BLaER1 treated with 17β-estradiol and CSF1 and Interleukin-3, amounts not matched to agents 10 nM and 100 nM (cell line): ENCODE data around the gene FGFRL1.

Experiments used
- H3K27ac ChIP-seq, 11 experiments: shearing (Covaris generic); formaldehyde crosslinking; 2 replicates each; pipeline ENCODE4 v1.8.1; 2022
- H3K27me3 ChIP-seq, 11 experiments: shearing (Covaris generic); formaldehyde crosslinking; 2 replicates each; pipeline ENCODE4 v1.8.1; 2022
- H3K36me3 ChIP-seq, 11 experiments: shearing (Covaris generic); formaldehyde crosslinking; 2 replicates each; pipeline ENCODE4 v1.8.1; 2022
- H3K4me1 ChIP-seq, 10 experiments: shearing (Covaris generic); formaldehyde crosslinking; 2 replicates each; pipeline ENCODE4 v1.8.1; 2022
- H3K4me2 ChIP-seq, 11 experiments: shearing (Covaris generic); formaldehyde crosslinking; 2 replicates each; pipeline ENCODE4 v1.8.1; 2022
- H3K4me3 ChIP-seq, 10 experiments: shearing (Covaris generic); formaldehyde crosslinking; 2 replicates each; pipeline ENCODE4 v1.8.1; 2022
- H3K9ac ChIP-seq, 11 experiments: shearing (Covaris generic); formaldehyde crosslinking; 2 replicates each; pipeline ENCODE4 v1.8.1; 2022
- H3K9me3 ChIP-seq, 11 experiments: shearing (Covaris generic); formaldehyde crosslinking; replicated peaks in 1 of 11; 2 replicates each; pipeline ENCODE4 v1.8.1; 2022
- H4K20me1 ChIP-seq, 11 experiments: shearing (Covaris generic); formaldehyde crosslinking; 2 replicates each; pipeline ENCODE4 v1.8.1; 2022
- Cebpa-rat ChIP-seq, 11 experiments: shearing (Covaris generic); IDR thresholded peaks; 2 replicates each; pipeline ENCODE4 v1.8.1; 2022

The FGFRL1 gene

DNA sequence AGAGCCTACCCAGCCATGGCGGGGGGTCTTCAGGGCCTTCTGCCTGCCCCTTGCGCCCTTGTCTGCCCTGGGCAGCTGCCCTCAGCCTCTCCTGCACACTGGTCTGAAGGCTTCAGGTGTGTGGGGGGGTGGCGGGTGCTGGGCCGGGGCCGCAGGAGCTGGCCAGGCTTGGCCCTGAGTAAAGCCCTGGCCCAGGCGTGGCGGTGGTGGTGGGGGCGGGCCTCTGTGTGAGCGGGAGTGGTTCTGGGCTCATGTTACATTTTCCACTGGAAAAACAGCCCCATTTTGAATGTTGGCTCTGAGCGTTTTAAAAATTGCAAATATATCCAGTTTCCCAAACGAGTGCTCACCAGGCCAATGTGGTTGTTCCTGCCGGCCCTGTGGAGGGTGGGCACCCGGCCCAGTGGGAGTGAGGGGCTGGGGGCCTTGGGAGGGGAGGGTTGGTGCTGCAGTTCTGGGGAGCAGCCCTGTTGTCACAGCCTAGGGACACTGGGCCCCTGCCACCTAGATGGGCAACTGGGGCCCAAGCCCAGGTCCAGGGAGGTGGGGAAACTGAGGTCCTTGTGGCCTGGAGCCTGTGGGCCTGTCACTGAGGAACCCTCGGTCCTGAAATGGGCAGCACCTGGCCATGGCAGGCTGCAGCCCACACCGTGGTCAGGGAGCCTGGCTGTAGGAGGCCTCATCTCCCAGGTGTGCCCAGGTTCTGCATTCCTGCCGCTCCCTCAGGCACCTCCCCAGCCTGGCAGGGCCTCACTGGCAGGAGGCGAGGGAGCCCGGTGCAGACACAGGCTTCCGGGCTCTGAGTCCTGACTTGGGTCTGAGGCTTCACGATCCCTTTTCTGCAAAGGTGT lies 28.3 kb downstream of the FGFRL1 start:
- no peaks in the 10 kb centered on the region for H3K9me3 ChIP-seq
- TF ChIP-seq Cebpa-rat (IDR thresholded peaks at IDR 0.05), result no peak
- no peak overlapping the region for H3K9ac ChIP-seq
- H3K4me1 ChIP-seq, result peaks cover 11 to 35% (median 28%) of the 10 kb centered on the region in 10 experiments
- H3K36me3 ChIP-seq, result no peaks in the 10 kb centered on the region
- H3K4me2 ChIP-seq, result no peak overlapping the region
- H3K27me3 ChIP-seq, result peaks cover 25 to 40% (median 36%) of the 10 kb centered on the region in 11 experiments
- no peak overlapping the region for H3K27ac ChIP-seq
- no peak overlapping the region for H3K4me3 ChIP-seq
- peaks cover 0 to 14% (median 0%) of the 10 kb centered on the region in 11 experiments; a peak in 6 of 22 replicates for H4K20me1 ChIP-seq

DNA sequence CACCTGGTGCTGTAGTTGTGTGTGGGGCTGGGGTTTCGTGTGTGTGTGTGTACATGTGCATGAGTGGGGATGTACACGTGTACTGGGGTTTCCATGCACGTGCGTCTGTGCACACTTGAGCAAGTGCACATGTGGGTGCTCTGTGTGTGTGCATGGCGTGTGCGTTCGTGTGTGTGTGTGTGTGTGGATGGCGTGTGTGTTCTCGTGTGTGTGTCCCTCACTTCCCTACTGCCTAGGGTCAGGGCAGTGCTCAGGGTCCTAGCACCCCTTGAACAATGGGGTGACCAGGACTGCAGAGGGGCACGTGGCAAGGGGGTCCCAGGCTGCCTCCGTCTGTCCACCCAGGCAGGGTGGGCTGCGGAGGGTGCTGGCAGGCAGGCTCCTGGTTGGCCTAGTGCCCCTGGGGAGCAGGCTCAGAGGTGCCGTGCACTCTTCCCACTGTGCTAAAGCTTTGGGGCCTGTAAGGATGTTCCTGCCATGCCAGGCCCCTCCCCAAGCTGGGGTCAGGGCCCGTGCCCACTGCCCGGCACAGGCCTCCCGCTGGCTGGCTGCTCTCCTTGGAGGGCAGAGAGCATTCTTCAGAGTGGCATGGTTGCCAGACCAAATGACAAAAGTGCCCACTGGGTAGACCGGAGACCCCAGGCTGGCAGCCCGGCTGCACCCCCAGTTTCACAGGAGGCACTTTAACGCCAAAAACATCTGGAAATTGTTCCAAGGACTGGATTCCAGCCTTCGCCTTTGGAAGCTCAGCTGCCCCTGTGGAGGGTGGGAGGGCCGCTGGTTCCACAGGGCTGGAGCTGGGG lies 29.1 kb downstream of the FGFRL1 start:
- Histone ChIP-seq H3K27ac (no peak overlapping the region), H3K9ac (no peak overlapping the region), H3K4me1 (peaks cover 11 to 44% (median 29%) of the 10 kb centered on the region in 10 experiments), H3K4me3 (no peak overlapping the region), H3K36me3 (no peaks in the 10 kb centered on the region), H4K20me1 (peaks cover 0 to 14% (median 0%) of the 10 kb centered on the region in 11 experiments; a peak in 6 of 22 replicates), H3K4me2 (peak overlapping the region; percentile 14 to 75 (median 63); a peak in 12 of 22 replicates), H3K9me3 (no peaks in the 10 kb centered on the region), H3K27me3 (peaks cover 33 to 48% (median 44%) of the 10 kb centered on the region in 11 experiments)
- no peak for TF ChIP-seq Cebpa-rat (IDR thresholded peaks at IDR 0.05)

DNA sequence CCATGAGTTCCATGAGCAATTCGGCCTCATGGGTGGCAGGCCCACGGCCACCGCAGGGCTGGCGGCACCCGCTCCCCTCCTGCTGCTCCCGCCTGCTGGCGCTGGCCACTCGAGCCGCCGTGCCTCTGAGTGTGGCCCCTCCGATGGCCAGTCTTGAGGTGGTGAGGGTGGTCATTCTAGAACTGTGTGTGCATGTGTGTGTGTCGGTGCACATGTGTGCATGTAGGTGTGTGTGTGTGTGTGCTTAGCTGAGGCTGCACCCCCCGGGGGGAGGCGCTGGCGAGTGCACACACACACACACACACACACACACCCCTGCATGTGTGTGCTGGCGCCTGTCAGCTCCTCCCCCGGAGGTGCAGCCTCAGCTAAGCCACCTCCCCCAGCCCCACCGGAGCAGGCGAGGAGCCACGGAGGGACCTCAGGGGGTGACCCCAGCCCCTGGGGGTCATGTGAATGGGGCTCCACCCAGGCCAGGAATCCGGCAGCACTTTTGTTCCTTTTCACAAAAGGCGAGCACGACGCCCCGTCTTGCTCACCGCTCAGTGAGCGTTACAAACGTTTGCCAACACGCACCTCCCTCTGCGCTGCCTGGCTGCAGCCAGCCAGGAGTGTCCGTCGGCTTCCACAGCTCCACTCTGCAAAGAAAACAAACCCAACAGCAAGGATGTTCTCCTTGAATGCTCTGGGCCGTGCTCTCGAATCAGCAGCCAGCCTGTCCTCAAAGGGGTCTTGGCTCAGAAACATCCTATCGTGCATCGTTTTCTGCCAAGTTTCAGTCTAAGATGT lies 29.9 kb downstream of the FGFRL1 start:
- peak overlapping the region; percentile 14 to 75 (median 63) for H3K4me2 ChIP-seq
- peaks cover 36 to 53% (median 46%) of the 10 kb centered on the region in 11 experiments for H3K27me3 ChIP-seq
- TF ChIP-seq Cebpa-rat (IDR thresholded peaks at IDR 0.05), result no peak
- no peak overlapping the region for H3K27ac ChIP-seq
- H3K9me3 ChIP-seq, result no peaks in the 10 kb centered on the region
- peaks cover 11 to 44% (median 29%) of the 10 kb centered on the region in 10 experiments for H3K4me1 ChIP-seq
- no peaks in the 10 kb centered on the region for H3K36me3 ChIP-seq
- H4K20me1 ChIP-seq, result peaks cover 0 to 14% (median 0%) of the 10 kb centered on the region in 11 experiments; a peak in 6 of 22 replicates
- peak overlapping the region in 4 of 11 experiments; percentile 13 to 56 (median 20); a peak in 3 of 22 replicates for H3K9ac ChIP-seq
- no peak overlapping the region for H3K4me3 ChIP-seq

DNA sequence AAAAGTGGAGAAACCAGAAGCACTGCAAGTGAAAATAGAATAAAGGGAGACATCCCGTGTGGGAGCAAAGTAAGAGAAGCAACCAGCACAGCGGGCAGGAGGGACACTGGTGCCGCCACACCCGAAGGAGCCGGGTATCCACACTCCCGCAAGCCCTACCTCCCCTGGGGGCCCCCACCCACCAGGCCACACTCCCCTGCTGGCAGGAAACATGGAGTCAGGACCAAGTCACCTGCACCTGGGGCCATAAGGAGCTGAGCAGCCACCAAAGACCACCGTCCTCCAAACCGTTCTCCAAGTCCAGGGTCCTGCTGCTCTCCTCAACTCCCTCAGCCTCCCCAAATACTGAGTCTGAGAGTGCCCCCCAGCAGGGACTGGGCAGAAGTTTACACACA lies 30.5 kb downstream of the FGFRL1 start:
- Histone ChIP-seq H3K9ac (peak overlapping the region in 1 of 11 experiments; percentile 26; a peak in 2 of 22 replicates), H3K4me2 (peak overlapping the region; percentile 14 to 75 (median 63)), H4K20me1 (peaks cover 0 to 14% (median 0%) of the 10 kb centered on the region in 11 experiments; a peak in 6 of 22 replicates), H3K4me3 (no peak overlapping the region), H3K36me3 (no peaks in the 10 kb centered on the region), H3K4me1 (peaks cover 11 to 45% (median 29%) of the 10 kb centered on the region in 10 experiments), H3K9me3 (no peaks in the 10 kb centered on the region), H3K27ac (no peak overlapping the region), H3K27me3 (peaks cover 37 to 59% (median 50%) of the 10 kb centered on the region in 11 experiments)
- TF ChIP-seq Cebpa-rat (IDR thresholded peaks at IDR 0.05), result no peak

DNA sequence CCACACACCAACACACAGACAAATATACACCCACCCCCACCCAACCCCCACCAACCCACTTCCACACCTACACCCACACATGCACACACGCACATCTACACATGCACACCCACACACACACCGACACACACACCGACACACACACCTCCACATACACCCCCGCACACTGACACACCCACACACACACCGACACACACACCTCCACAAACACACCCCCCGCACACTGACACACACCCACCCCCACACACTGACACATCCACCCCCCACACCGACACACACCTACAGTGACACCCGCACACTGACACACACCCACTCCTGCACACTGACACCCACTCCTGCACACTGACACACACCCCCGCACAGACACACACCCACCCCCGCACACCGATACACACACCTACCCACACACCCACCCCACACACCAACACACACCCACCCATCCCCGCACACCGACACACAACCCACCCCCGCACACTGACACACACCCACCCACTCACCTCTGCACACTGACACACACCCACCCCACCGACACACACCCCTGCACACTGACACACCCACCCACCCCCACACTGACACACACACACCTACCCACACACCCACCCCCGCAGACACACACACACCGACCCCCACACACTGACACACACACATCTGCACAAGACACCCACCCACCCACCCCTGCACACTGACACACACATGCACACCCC lies 31.1 kb downstream of the FGFRL1 start:
- no peak for TF ChIP-seq Cebpa-rat (IDR thresholded peaks at IDR 0.05)
- Histone ChIP-seq H3K4me1 (peaks cover 11 to 51% (median 34%) of the 10 kb centered on the region in 10 experiments), H3K27me3 (peaks cover 43 to 65% (median 55%) of the 10 kb centered on the region in 11 experiments), H3K27ac (no peak overlapping the region), H3K9ac (no peak overlapping the region), H4K20me1 (peaks cover 0 to 14% (median 0%) of the 10 kb centered on the region in 11 experiments; a peak in 6 of 22 replicates), H3K36me3 (no peaks in the 10 kb centered on the region), H3K4me2 (peak overlapping the region in 2 of 11 experiments; percentile 75; a peak in 4 of 22 replicates), H3K9me3 (no peaks in the 10 kb centered on the region), H3K4me3 (no peak overlapping the region)

DNA sequence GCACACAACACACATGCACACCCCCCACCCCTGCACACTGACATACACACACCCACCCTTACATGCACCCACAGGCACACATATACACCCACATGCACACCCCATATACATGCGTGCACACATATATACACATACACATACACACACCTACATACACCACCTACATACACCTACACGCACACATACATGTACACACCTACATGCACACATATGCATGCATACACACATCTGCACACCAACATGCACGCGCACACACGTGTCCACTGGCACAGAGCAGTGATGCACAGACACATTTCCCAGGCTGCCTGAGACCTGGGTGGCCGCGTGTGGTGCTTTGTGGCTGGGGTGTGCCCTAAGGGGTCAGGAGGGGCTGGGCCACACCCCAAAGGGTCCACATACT lies 31.7 kb downstream of the FGFRL1 start:
- Histone ChIP-seq H3K9ac (no peak overlapping the region), H3K4me2 (peak overlapping the region in 10 of 11 experiments; percentile 18 to 95 (median 70); a peak in 18 of 22 replicates), H3K27me3 (peaks cover 46 to 71% (median 62%) of the 10 kb centered on the region in 11 experiments), H3K4me1 (peaks cover 11 to 57% (median 41%) of the 10 kb centered on the region in 10 experiments), H3K9me3 (no peaks in the 10 kb centered on the region), H3K4me3 (peak overlapping the region in 1 of 10 experiments; percentile 7; a peak in 2 of 20 replicates), H3K27ac (no peak overlapping the region), H3K36me3 (no peaks in the 10 kb centered on the region), H4K20me1 (peaks cover 0 to 14% (median 0%) of the 10 kb centered on the region in 11 experiments; a peak in 6 of 22 replicates)
- TF ChIP-seq Cebpa-rat (IDR thresholded peaks at IDR 0.05), result no peak

DNA sequence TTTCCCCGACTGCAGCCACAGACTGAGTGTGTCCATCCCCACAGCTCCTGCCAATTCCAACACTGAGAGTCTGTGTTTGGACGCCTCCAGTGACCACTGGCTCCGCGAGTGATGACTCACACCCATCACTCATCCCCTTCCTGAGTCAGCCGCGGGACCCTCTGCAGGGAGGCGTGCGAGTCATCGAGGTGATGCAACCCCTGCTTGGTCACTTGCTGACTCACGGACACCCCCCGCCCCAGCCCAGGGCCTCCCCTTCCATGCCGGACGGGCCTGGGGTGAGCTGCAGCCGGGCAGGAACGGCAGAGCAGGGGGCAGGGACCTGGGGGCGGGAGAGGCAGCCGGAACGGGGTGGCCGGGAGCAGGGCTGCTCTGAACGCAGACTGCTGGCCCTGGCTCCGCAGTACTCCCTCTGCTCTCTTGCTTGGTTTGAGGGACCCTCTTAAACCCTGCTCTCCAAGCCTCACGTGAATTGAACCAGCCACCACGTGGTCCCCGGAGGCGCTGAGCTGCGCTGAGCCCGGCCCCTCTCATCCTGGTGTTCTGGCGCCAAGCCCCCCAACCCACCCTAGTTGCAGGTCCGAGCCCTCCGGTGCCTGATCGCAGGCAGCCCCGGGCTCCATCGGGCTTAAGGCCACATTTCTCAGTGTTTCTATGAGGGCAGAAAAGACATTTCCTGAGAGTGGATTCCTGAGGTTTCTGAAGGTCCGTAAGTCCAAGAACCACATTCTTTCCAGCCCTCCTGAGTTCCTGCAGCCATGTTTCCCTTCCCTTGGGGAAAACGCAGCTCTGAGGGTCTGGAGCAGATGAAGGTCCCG lies 32.4 kb downstream of the FGFRL1 start:
- Histone ChIP-seq H3K27me3 (peaks cover 46 to 72% (median 65%) of the 10 kb centered on the region in 11 experiments), H3K4me2 (peak overlapping the region in 10 of 11 experiments; percentile 18 to 95 (median 70); a peak in 19 of 22 replicates), H3K9ac (peak overlapping the region in 5 of 11 experiments; percentile 20 to 50 (median 35); a peak in 6 of 22 replicates), H4K20me1 (peaks cover 0 to 14% (median 0%) of the 10 kb centered on the region in 11 experiments; a peak in 6 of 22 replicates), H3K36me3 (no peaks in the 10 kb centered on the region), H3K27ac (peak overlapping the region in 7 of 11 experiments; percentile 28 to 64 (median 44); a peak in 10 of 22 replicates), H3K4me1 (peaks cover 18 to 64% (median 48%) of the 10 kb centered on the region in 10 experiments), H3K9me3 (no peaks in the 10 kb centered on the region; a peak in 2 of 22 replicates), H3K4me3 (peak overlapping the region in 2 of 10 experiments; percentile 17 to 48; a peak in 3 of 20 replicates)
- TF ChIP-seq Cebpa-rat (IDR thresholded peaks at IDR 0.05), result peak in 7 of 11 experiments; percentile 32 to 78 (median 41); a peak in 7 of 22 replicates
